BJ (cell line): ENCODE measurements around the gene DCLRE1A. TPM values are rescaled to one million over a fixed set of nuclear protein-coding genes. Genes with fewer than 3 reads are reported as not detected.

Source experiments
- CTCF ChIA-PET: fragments of 350-600 bp; formaldehyde crosslinking; extraction: SDS; loops from one replicate; lab custom pipeline; 2021; ENCODE audit warnings: antibody characterized with exemption, inconsistent platforms; lab: Yijun Ruan, JAX
- POLR2A ChIA-PET: fragments of 300-600 bp; sonication (Branson Sonifier 250); formaldehyde crosslinking; extraction: SDS; loops from one replicate; lab custom pipeline; 2021; ENCODE audit warnings: antibody characterized with exemption; lab: Charles Lee
- DNase-seq: peaks from one replicate; pipeline ENCODE4 v3.0.0-alpha.2; 2011; ENCODE audit warnings: low read depth
- H3K27me3 ChIP-seq: 2 replicates; pipeline ENCODE4 v1.6.0; 2011; ENCODE audit warnings: low read length; ENCODE audit not compliant: control insufficient read depth, insufficient read depth
- H3K36me3 ChIP-seq: 2 replicates; pipeline ENCODE4 v1.5.1; 2011; ENCODE audit warnings: low read length; ENCODE audit not compliant: control insufficient read depth, insufficient read depth
- H3K4me3 ChIP-seq: 2 replicates; pipeline ENCODE4 v1.5.1; 2011; ENCODE audit warnings: low read depth, mild to moderate bottlenecking, control low read depth, low read length
- polyA minus RNA-seq: library from RNA; depleted of rRNA, polyadenylated mRNA; stranded (reverse); fragments of >200 nt; gene quantifications from 2 replicates; pipeline ENCODE4 v1.2.3, GENCODE V29; 2011; rRNA and poly(A)+ RNA removed
- polyA plus RNA-seq: library from polyadenylated mRNA; depleted of rRNA; stranded (reverse); fragments of >200 nt; gene quantifications from 2 replicates; pipeline ENCODE4 v1.2.3, GENCODE V29; 2011; rRNA removed
- TF ChIP-seq, protein P1 (sequence below): IDR thresholded peaks from 2 replicates; pipeline ENCODE4 v1.5.1; 2011; ENCODE audit warnings: low read depth, mild to moderate bottlenecking, control low read depth, inconsistent platforms, low read length, moderate library complexity; ENCODE audit not compliant: insufficient read depth

Gene DCLRE1A
- 3.2 and 5.6 TPM in 2 replicates for polyA plus RNA-seq
- polyA minus RNA-seq: 2.6 and 3.1 TPM in 2 replicates

DNA sequence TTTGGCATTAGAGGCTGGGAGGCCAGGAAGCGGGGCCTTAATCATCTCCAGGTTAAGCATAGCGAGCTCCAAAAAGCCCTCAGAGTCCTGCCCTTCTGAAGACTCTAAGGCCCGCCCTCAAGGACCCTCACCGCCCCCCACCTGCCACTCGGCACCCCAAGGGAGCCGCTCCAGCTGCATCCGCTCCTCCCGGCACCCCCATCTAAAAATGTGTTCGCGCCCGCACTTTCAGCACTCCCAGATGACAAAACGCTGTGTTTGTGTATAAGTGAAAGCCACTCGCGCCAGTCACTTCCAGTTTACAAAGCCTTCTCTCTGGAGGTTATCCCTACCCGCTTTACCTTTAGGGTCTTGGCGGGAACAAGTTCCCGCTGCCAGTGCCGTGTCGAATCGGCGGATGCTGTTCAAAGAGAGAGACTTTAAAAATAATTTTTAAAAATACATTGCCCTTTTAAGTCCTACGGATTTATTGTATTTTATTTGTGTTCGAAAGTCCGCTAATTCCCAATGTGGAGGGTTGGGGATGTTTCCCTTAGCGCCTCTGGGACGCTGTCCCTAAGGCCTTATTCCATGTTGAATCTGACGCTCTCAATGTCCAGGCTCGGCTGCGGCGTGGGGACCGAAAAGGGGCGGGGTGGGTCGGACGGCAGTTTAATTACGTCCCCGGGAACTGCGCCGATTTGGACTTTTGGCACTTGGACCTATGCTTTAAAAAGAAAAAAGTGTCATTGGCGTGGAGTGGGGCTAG is at the start of gene DCLRE1A, which contains the start of gene NHLRC2:
Gene DCLRE1A, minus strand, starts transcription at position 70 of the 748 bp plus-strand sequence. CDS start 900 bp downstream, outside the sequence.
Gene NHLRC2, plus strand, starts transcription at position 649 of the 748 bp plus-strand sequence. CDS start 212 bp downstream, outside the sequence.
- TF ChIP-seq, protein P1, sequence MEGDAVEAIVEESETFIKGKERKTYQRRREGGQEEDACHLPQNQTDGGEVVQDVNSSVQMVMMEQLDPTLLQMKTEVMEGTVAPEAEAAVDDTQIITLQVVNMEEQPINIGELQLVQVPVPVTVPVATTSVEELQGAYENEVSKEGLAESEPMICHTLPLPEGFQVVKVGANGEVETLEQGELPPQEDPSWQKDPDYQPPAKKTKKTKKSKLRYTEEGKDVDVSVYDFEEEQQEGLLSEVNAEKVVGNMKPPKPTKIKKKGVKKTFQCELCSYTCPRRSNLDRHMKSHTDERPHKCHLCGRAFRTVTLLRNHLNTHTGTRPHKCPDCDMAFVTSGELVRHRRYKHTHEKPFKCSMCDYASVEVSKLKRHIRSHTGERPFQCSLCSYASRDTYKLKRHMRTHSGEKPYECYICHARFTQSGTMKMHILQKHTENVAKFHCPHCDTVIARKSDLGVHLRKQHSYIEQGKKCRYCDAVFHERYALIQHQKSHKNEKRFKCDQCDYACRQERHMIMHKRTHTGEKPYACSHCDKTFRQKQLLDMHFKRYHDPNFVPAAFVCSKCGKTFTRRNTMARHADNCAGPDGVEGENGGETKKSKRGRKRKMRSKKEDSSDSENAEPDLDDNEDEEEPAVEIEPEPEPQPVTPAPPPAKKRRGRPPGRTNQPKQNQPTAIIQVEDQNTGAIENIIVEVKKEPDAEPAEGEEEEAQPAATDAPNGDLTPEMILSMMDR: no peak
- peak within 1 kb of the TSS; percentile 83 for H3K4me3 ChIP-seq
- H3K36me3 ChIP-seq: no peaks in the 10 kb centered on the region
- DNase-seq: no peak
- POLR2A ChIA-PET: no interaction called here
- CTCF ChIA-PET: no interaction called here
- H3K27me3 ChIP-seq: no peaks in the 10 kb centered on the region

GRCh38 chr10:113899952-113900598 is 46.2 kb upstream of the DCLRE1A start:
- DNase-seq: no peak
- H3K4me3 ChIP-seq: no peak overlapping the region
- ChIA-PET POLR2A (no interaction called here), CTCF (interaction anchor here (1.4 kb wide), 1 partner anchor 101 kb away, joined by 3 read pairs; no protein-coding TSS in a partner anchor)
- H3K36me3 ChIP-seq: peaks cover 1% of the 10 kb centered on the region; the same call in 1 of the 2 replicates
- H3K27me3 ChIP-seq: no peaks in the 10 kb centered on the region
- TF ChIP-seq, protein P1: no peak

- Histone ChIP-seq H3K4me3 (no peak overlapping the region), H3K36me3 (peaks cover 1% of the 10 kb centered on the region; the same call in 1 of the 2 replicates), H3K27me3 (no peaks in the 10 kb centered on the region)
- DNase-seq: no peak
- ChIA-PET POLR2A (no interaction called here), CTCF (interaction anchor here (0.6 kb wide), 1 partner anchor 23 kb away, joined by 3 read pairs; no protein-coding TSS in a partner anchor)
- TF ChIP-seq, protein P1: no peak
Measured at GRCh38 chr10:113897693-113898618, 44.1 kb upstream of the DCLRE1A start.

DNA sequence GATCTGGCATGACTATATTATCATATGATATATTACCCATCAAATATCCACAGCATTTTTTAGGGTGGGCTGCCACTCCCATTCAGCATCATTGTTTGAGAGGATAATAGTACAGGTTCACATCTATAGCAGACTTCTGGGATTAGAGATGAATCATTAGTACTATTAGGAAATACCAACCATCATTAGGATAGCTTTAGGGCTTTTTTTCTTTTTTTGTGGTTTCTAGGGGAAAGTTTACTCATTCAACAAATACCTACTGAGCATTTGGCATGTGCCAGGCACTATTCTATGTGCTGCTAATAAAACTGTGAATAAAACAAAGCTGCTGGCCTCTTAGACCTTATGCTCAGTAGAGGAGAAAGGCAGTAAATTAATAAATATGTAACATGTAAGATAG is 41.1 kb upstream of the DCLRE1A start:
- POLR2A ChIA-PET: no interaction called here
- TF ChIP-seq, protein P1: no peak
- CTCF ChIA-PET: no interaction called here
- Histone ChIP-seq H3K4me3 (no peak overlapping the region), H3K27me3 (no peaks in the 10 kb centered on the region), H3K36me3 (no peaks in the 10 kb centered on the region; the same call in 1 of the 2 replicates)
- peak; percentile 48 for DNase-seq
